Skeletal muscle satellite cell (primary cell): ENCODE results near the gene SARDH.

Experiments
- H3K27me3 ChIP-seq: 2 replicates; pipeline ENCODE4 v1.7.0; 2013; ENCODE audit warnings: low read length; ENCODE audit not compliant: control insufficient read depth, insufficient read depth
- H3K36me3 ChIP-seq: 2 replicates; pipeline ENCODE4 v1.7.0; 2013; ENCODE audit warnings: mild to moderate bottlenecking, control low read depth, low read length; ENCODE audit not compliant: insufficient read depth
- H3K4me1 ChIP-seq: 2 replicates; pipeline ENCODE4 v1.7.0; 2013; ENCODE audit warnings: low read length; ENCODE audit not compliant: control insufficient read depth, insufficient read depth
- H3K4me2 ChIP-seq: 2 replicates; pipeline ENCODE4 v1.7.0; 2013; ENCODE audit warnings: mild to moderate bottlenecking, low read length
- H3K4me3 ChIP-seq: 2 replicates; pipeline ENCODE4 v1.7.0; 2013; ENCODE audit warnings: low read length
- H3K9ac ChIP-seq: 2 replicates; pipeline ENCODE4 v1.7.0; 2013; ENCODE audit warnings: mild to moderate bottlenecking, low read depth, low read length, moderate library complexity
- H3K9me3 ChIP-seq: replicated peaks from 2 replicates; pipeline ENCODE4 v1.7.0; 2013; ENCODE audit warnings: mild to moderate bottlenecking, control low read depth, low read length

The SARDH gene

GRCh38 chr9:133763272-133764183 lies 25.4 kb upstream of the SARDH start:
- Histone ChIP-seq H3K36me3 (peaks cover 35% of the 10 kb centered on the region), H3K4me3 (no peak overlapping the region)

GRCh38 chr9:133762488-133763271 lies 24.5 kb upstream of the SARDH start:
- Histone ChIP-seq H3K9ac (no peak overlapping the region), H3K4me2 (no peak overlapping the region), H3K4me3 (no peak overlapping the region), H3K4me1 (peaks cover 2% of the 10 kb centered on the region), H3K36me3 (peaks cover 31% of the 10 kb centered on the region), H3K27me3 (no peaks in the 10 kb centered on the region), H3K9me3 (peaks cover 7% of the 10 kb centered on the region)

More at GRCh38 chr9:133763272-133764183, 25.4 kb upstream of the SARDH start:
- Histone ChIP-seq H3K27me3 (no peaks in the 10 kb centered on the region), H3K9ac (no peak overlapping the region), H3K9me3 (peaks cover 10% of the 10 kb centered on the region), H3K4me2 (no peak overlapping the region), H3K4me1 (peaks cover 2% of the 10 kb centered on the region)

- Histone ChIP-seq H3K4me3 (no peak overlapping the region), H3K4me1 (peaks cover 2% of the 10 kb centered on the region), H3K27me3 (no peaks in the 10 kb centered on the region), H3K36me3 (peaks cover 24% of the 10 kb centered on the region), H3K9me3 (no peaks in the 10 kb centered on the region), H3K4me2 (no peak overlapping the region), H3K9ac (no peak overlapping the region)
These were observed 23.6 kb upstream of the SARDH start for GRCh38 chr9:133761641-133762248.

GRCh38 chr9:133760713-133761290 lies 22.6 kb upstream of the SARDH start:
- H3K36me3 ChIP-seq: peaks cover 24% of the 10 kb centered on the region
- H3K4me3 ChIP-seq: no peak overlapping the region

GRCh38 chr9:133759946-133760345 lies 21.8 kb upstream of the SARDH start:
- no peak overlapping the region for H3K4me2 ChIP-seq
- peaks cover 19% of the 10 kb centered on the region for H3K36me3 ChIP-seq
- H3K27me3 ChIP-seq: no peaks in the 10 kb centered on the region
- no peak overlapping the region for H3K9ac ChIP-seq
- H3K9me3 ChIP-seq: no peaks in the 10 kb centered on the region
- H3K4me1 ChIP-seq: peaks cover 2% of the 10 kb centered on the region
- H3K4me3 ChIP-seq: no peak overlapping the region

More at GRCh38 chr9:133760713-133761290, 22.6 kb upstream of the SARDH start:
- H3K9ac ChIP-seq: no peak overlapping the region
- H3K4me2 ChIP-seq: no peak overlapping the region
- H3K4me1 ChIP-seq: peaks cover 2% of the 10 kb centered on the region
- no peaks in the 10 kb centered on the region for H3K9me3 ChIP-seq
- H3K27me3 ChIP-seq: no peaks in the 10 kb centered on the region

- Histone ChIP-seq H3K4me3 (no peak overlapping the region), H3K9me3 (no peaks in the 10 kb centered on the region), H3K27me3 (no peaks in the 10 kb centered on the region), H3K4me2 (no peak overlapping the region), H3K9ac (no peak overlapping the region), H3K4me1 (peaks cover 2% of the 10 kb centered on the region), H3K36me3 (peaks cover 19% of the 10 kb centered on the region)
These were observed 21.2 kb upstream of the SARDH start for GRCh38 chr9:133759146-133759900.

GRCh38 chr9:133758228-133758627 lies 20.1 kb upstream of the SARDH start:
- no peak overlapping the region for H3K4me2 ChIP-seq
- H3K4me3 ChIP-seq: no peak overlapping the region
- peaks cover 9% of the 10 kb centered on the region for H3K36me3 ChIP-seq
- H3K4me1 ChIP-seq: no peaks in the 10 kb centered on the region
- no peak overlapping the region for H3K9ac ChIP-seq
- H3K27me3 ChIP-seq: no peaks in the 10 kb centered on the region
- no peaks in the 10 kb centered on the region for H3K9me3 ChIP-seq

- H3K27me3 ChIP-seq: peaks cover 14% of the 10 kb centered on the region
These were observed 16.6 kb upstream of the SARDH start for GRCh38 chr9:133754688-133755227.

GRCh38 chr9:133754187-133754586 lies 16.0 kb upstream of the SARDH start:
- Histone ChIP-seq H3K9me3 (no peaks in the 10 kb centered on the region), H3K9ac (no peak overlapping the region), H3K36me3 (peaks cover 9% of the 10 kb centered on the region), H3K4me2 (no peak overlapping the region), H3K4me3 (no peak overlapping the region), H3K4me1 (no peaks in the 10 kb centered on the region), H3K27me3 (peaks cover 18% of the 10 kb centered on the region)

More at GRCh38 chr9:133754688-133755227, 16.6 kb upstream of the SARDH start:
- Histone ChIP-seq H3K36me3 (peaks cover 9% of the 10 kb centered on the region), H3K4me2 (no peak overlapping the region), H3K4me3 (no peak overlapping the region), H3K9me3 (no peaks in the 10 kb centered on the region), H3K9ac (no peak overlapping the region), H3K4me1 (no peaks in the 10 kb centered on the region)

GRCh38 chr9:133752739-133753446 lies 14.7 kb upstream of the SARDH start:
- Histone ChIP-seq H3K9ac (no peak overlapping the region), H3K9me3 (no peaks in the 10 kb centered on the region), H3K4me2 (no peak overlapping the region), H3K4me1 (no peaks in the 10 kb centered on the region), H3K27me3 (peaks cover 23% of the 10 kb centered on the region), H3K36me3 (peaks cover 3% of the 10 kb centered on the region), H3K4me3 (no peak overlapping the region)
